Right atrium auricular region (tissue), 2 donors: ENCODE data around the gene EDDM3A. TPM values are rescaled to one million over a fixed set of nuclear protein-coding genes. Genes with fewer than 3 reads are reported as not detected.
"Not testable (repeated sequence)": the region's sequence is repeated elsewhere in the genome, so short reads cannot be mapped to it uniquely, and the experiment has no call there.

ENCODE experiments used
- DNase-seq: peaks from one replicate; pipeline ENCODE4 v3.0.0-alpha.2; 2019; ENCODE audit warnings: low spot score
- H3K27ac ChIP-seq, 2 donors: fragments of 200-600 bp; sonication (generic); 1 replicate in 1 of 2; 2 replicates in 1 of 2; pipeline ENCODE4 v1.5.1; 2016 to 2019
- H3K27me3 ChIP-seq, 2 donors: fragments of 200-600 bp; sonication (generic); one replicate each; pipeline versions ENCODE4 v1.5.1 to v1.6.0; 2017 to 2019
- H3K36me3 ChIP-seq: fragments of 200-600 bp; sonication (generic); one replicate; pipeline ENCODE4 v1.5.1; 2016
- H3K4me1 ChIP-seq, 2 donors: fragments of 200-600 bp; sonication (generic); one replicate each; pipeline versions ENCODE4 v1.5.1 to v1.6.0; 2017 to 2019
- H3K4me3 ChIP-seq, 2 donors: fragments of 200-600 bp; sonication (generic); 1 replicate in 1 of 2; 2 replicates in 1 of 2; pipeline ENCODE4 v1.5.1; 2017 to 2019; ENCODE audit warnings: mild to moderate bottlenecking in 1 of 2, moderate library complexity in 1 of 2
- H3K9me3 ChIP-seq, 2 donors: fragments of 200-600 bp; sonication (generic); one replicate each; pipeline ENCODE4 v1.5.1; 2019
- CTCF ChIP-seq, 2 donors: fragments of 200-600 bp; sonication (generic); IDR thresholded peaks; one replicate each; pipeline ENCODE4 v1.5.1; 2019; ENCODE audit warnings: antibody characterized with exemption in 2 of 2
- total RNA-seq, 2 donors: library from RNA; depleted of rRNA; stranded (reverse); fragments of >200 nt; gene quantifications; one replicate each; pipeline ENCODE4 v1.1.0, GENCODE V29; 2016

Gene EDDM3A
- total RNA-seq, 2 donors from 2014 or later = not detected

- Histone ChIP-seq H3K9me3 (no peaks in the 10 kb centered on the region), H3K27me3 (no peaks in the 10 kb centered on the region), H3K4me3 (no peak overlapping the region), H3K36me3 (no peaks in the 10 kb centered on the region), H3K4me1 (no peaks in the 10 kb centered on the region), H3K27ac (no peak overlapping the region)
- no peak for TF ChIP-seq CTCF (IDR thresholded peaks at IDR 0.05)
- DNase-seq = no peak
These were observed 45.8 kb upstream of the EDDM3A start for GRCh38 chr14:20699931-20700330.

GRCh38 chr14:20700965-20701364, 44.7 kb upstream of the EDDM3A start:
- not testable (repeated sequence) for H3K4me1 ChIP-seq, H3K9me3 ChIP-seq, H3K27ac ChIP-seq, H3K27me3 ChIP-seq, H3K36me3 ChIP-seq, DNase-seq, H3K4me3 ChIP-seq

GRCh38 chr14:20706657-20707355, 38.9 kb upstream of the EDDM3A start:
- Histone ChIP-seq H3K36me3 (no peaks in the 10 kb centered on the region), H3K9me3 (no peaks in the 10 kb centered on the region), H3K4me1 (no peaks in the 10 kb centered on the region), H3K4me3 (no peak overlapping the region), H3K27me3 (no peaks in the 10 kb centered on the region), H3K27ac (peak overlapping the region in 1 of 2 donors; percentile 41)
- DNase-seq = no peak
- TF ChIP-seq CTCF (IDR thresholded peaks at IDR 0.05) = no peak

GRCh38 chr14:20707622-20708021, 38.1 kb upstream of the EDDM3A start:
- no peaks in the 10 kb centered on the region for H3K9me3 ChIP-seq
- H3K4me1 ChIP-seq = no peaks in the 10 kb centered on the region
- no peaks in the 10 kb centered on the region for H3K36me3 ChIP-seq
- TF ChIP-seq CTCF (IDR thresholded peaks at IDR 0.05) = no peak
- no peak overlapping the region for H3K4me3 ChIP-seq
- H3K27ac ChIP-seq = peak overlapping the region in 1 of 2 donors; percentile 41
- H3K27me3 ChIP-seq = no peaks in the 10 kb centered on the region
- no peak for DNase-seq

GRCh38 chr14:20711261-20711660, 34.4 kb upstream of the EDDM3A start:
- Histone ChIP-seq H3K27me3 (no peaks in the 10 kb centered on the region), H3K4me1 (no peaks in the 10 kb centered on the region), H3K9me3 (no peaks in the 10 kb centered on the region), H3K27ac (no peak overlapping the region), H3K4me3 (no peak overlapping the region), H3K36me3 (no peaks in the 10 kb centered on the region)
- no peak for DNase-seq
- no peak for TF ChIP-seq CTCF (IDR thresholded peaks at IDR 0.05)

GRCh38 chr14:20711685-20712084, 34.0 kb upstream of the EDDM3A start:
- H3K4me3 ChIP-seq = no peak overlapping the region

More at GRCh38 chr14:20711685-20712084, 34.0 kb upstream of the EDDM3A start:
- DNase-seq = no peak
- no peak overlapping the region for H3K27ac ChIP-seq
- TF ChIP-seq CTCF (IDR thresholded peaks at IDR 0.05) = no peak
- no peaks in the 10 kb centered on the region for H3K36me3 ChIP-seq
- H3K27me3 ChIP-seq = no peaks in the 10 kb centered on the region
- H3K9me3 ChIP-seq = no peaks in the 10 kb centered on the region
- H3K4me1 ChIP-seq = no peaks in the 10 kb centered on the region
